GM18511 (cell line): ENCODE measurements around the gene EVI5.
"Not testable (repeated sequence)": the region's sequence is repeated elsewhere in the genome, so short reads cannot be mapped to it uniquely, and the experiment has no call there.

Experiments
- ATAC-seq: cut with Tn5 transposase; IDR thresholded peaks from one replicate; pipeline ENCODE4 v1.9.1; 2021; ENCODE audit warnings: mild to moderate bottlenecking, moderate library complexity; ENCODE audit not compliant: unreplicated experiment

The EVI5 gene

GRCh38 chr1:92792340-92792782 lies 7.5 kb upstream of the EVI5 start:
- no peak for ATAC-seq

GRCh38 chr1:92791487-92792066 lies 6.7 kb upstream of the EVI5 start:
- no peak for ATAC-seq

- no peak for ATAC-seq
These were observed 6.0 kb upstream of the EVI5 start for GRCh38 chr1:92790867-92791266.

GRCh38 chr1:92790081-92790480 lies 5.2 kb upstream of the EVI5 start:
- ATAC-seq: no peak

- no peak for ATAC-seq
These were observed 1.4 kb upstream of the EVI5 start for GRCh38 chr1:92786111-92786901.

GRCh38 chr1:92784021-92784638 lies 778 bp downstream of the EVI5 start:
- ATAC-seq: peak; percentile 21

GRCh38 chr1:92783550-92783949 lies 1.4 kb downstream of the EVI5 start:
- not testable (repeated sequence) for ATAC-seq

- no peak for ATAC-seq
These were observed 6.5 kb downstream of the EVI5 start for GRCh38 chr1:92778376-92778775.

- no peak for ATAC-seq
These were observed 10.5 kb downstream of the EVI5 start for GRCh38 chr1:92774407-92774806.

- ATAC-seq: not testable (repeated sequence)
These were observed 11.2 kb downstream of the EVI5 start for GRCh38 chr1:92773749-92774148.

GRCh38 chr1:92769856-92770255 lies 15.1 kb downstream of the EVI5 start:
- ATAC-seq: no peak

GRCh38 chr1:92768915-92769314 lies 16.0 kb downstream of the EVI5 start:
- ATAC-seq: no peak

GRCh38 chr1:92768296-92768695 lies 16.6 kb downstream of the EVI5 start:
- ATAC-seq: no peak

GRCh38 chr1:92764116-92764515 lies 20.8 kb downstream of the EVI5 start:
- no peak for ATAC-seq

GRCh38 chr1:92762355-92762754 lies 22.6 kb downstream of the EVI5 start:
- ATAC-seq: no peak

- no peak for ATAC-seq
These were observed 25.5 kb downstream of the EVI5 start for GRCh38 chr1:92759361-92759760.

GRCh38 chr1:92756537-92756936 lies 28.4 kb downstream of the EVI5 start:
- ATAC-seq: no peak

GRCh38 chr1:92755541-92756461 lies 29.1 kb downstream of the EVI5 start:
- no peak for ATAC-seq

- ATAC-seq: no peak
These were observed 30.2 kb downstream of the EVI5 start for GRCh38 chr1:92754719-92755050.

- no peak for ATAC-seq
These were observed 30.7 kb downstream of the EVI5 start for GRCh38 chr1:92754000-92754718.

GRCh38 chr1:92752719-92753118 lies 32.2 kb downstream of the EVI5 start:
- no peak for ATAC-seq
